GM19452 (cell line): ENCODE results near the gene PPP4R4.

Experiments
- ATAC-seq: cut with Tn5 transposase; IDR thresholded peaks from one replicate; pipeline ENCODE4 v1.9.1; 2021; ENCODE audit not compliant: unreplicated experiment

Gene PPP4R4

DNA sequence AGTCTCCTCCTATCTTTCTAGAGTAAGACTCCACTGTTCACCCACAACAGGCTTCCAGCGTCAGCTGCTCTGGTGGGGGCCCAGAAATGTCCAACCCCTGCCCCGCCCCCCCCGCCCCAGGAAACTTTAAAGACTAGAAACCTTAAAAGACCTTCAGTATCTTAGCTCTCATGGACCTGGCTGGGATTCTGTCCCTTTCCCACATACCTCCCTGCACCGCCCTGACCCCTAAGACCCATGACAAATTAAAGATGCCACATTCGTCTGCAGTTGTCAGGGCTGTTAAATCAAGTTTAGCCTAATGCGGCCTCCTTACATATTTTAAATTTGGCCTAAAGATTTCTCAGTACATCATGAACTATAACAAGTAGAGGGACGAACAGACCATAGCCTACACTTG, 129.0 kb downstream of the PPP4R4 start:
- ATAC-seq, result no peak

DNA sequence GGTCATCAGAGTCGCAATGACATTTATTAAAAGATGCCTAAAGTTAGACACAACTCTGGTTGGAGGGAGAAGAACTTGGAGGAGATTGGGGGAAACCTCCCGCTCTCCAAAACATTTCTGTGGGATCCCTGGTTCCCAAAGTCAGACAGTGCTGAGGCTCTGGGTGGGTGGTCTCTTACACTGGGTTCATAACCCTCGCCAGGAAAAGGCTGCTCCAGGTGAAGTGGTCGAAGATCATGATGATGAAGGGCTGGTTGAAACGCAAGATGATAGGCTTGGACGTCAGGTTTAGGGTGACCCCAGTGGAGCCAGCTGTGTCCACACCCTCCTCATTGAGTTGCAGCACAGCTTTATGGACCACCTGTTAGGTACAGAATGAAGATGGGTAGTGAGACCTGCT, 130.1 kb downstream of the PPP4R4 start:
- no peak for ATAC-seq

DNA sequence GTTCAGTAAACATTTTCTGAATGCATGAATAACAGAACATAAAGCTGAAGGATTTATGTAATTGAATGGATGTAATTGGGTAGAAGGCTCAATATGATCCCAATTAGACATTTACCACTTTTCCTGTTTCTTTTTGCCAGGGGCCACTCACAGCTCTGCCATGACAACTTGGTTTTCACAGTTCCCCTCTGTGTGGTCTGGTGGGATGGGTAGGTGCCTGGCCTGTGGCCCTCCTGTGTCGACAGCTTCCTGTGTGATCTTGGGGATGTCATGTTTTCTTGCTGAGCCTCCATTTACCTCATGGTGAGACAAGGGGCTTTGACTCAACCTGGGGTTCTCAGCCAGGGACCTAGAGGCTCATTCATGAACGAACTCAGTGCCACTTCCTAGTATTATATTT, 131.5 kb downstream of the PPP4R4 start:
- no peak for ATAC-seq

DNA sequence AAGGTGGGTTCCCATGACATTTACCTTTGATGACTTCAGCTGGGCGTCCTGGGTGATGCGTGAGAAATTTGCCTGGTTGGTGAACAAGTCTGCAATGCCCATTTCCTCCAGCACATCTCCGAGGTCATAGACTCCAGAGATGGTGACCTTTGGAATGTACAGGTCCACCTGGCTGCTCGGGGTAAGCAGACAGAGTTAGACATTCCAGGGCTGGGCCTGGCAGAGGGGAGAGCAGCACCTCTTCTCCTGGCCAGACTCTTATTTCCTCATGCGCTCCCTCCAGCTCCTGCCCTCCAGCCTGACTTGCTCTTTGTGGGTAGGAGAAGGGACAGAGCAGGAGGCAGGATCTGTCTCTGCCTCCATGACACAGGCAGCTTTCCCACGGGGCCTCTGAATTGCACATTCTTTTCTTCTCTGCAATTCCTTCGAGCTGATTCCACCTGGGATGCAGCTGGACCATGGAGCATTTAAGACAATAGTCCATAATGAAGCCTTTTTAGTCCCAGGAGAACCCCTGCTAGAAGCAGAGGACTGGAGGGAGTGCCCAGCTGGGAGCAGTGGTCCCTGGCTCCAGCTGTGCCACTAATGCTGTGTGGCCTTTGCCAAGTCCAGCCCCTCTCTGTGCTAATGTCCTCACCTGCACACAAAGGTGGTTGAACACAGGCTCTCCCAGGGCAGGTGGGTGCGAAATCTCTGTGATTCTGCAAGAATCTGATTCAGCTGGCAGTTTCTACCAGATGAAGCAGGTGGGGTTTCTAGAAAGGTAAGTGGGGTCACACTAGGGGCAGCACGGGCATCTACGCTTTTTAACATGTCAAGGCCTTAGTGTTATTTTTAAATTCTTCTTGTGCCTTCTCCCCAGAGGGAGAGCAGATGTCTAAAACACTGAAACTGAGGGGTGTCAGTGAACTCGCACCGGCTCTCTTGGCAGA, 132.2 kb downstream of the PPP4R4 start:
- ATAC-seq, result no peak

DNA sequence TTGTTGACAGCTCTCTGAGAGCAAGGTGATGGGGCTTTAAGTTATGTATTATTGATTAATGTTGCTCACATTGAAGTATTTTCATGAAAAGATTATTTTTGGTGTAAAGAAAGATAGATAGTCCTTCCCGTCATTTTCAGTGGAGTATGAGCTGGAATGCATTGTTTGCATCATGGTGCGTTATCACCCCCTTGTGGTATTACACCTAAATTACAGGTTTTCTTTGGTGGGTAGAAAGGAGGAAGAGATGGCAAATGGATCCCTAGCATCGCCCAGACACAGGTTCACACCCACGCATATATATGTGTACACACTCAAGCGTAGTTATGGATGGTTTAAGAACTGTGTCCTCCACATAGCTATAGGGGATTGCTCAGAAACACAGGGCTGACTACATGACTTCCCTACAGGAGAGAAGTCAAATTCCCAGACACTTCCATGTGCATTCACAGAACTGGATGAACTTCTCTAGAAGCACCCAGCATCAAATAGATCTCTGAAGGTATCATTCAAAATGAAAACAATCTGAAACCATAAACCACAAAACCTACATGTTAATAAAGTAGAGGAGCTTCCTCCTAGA, 133.4 kb downstream of the PPP4R4 start:
- no peak for ATAC-seq

DNA sequence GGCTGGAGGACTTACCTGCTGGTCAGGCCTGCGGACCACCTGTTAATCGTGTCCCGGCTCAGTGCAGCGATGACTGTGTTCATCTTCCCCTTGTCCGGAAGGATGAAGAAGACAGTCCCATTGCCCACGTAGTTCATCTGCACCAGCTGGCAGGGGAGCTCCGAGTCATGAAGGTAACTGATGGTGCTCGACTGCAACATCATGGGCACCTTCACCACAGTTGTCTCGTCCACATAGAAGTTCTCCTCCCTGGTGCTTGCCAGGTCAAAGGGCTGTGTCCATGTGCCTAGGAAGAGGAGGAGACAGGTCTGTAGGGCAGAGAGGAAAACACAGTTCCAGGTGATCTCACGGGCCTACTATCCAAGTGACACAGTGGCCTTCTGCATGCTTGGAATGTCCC, 135.6 kb downstream of the PPP4R4 start:
- ATAC-seq, result no peak

DNA sequence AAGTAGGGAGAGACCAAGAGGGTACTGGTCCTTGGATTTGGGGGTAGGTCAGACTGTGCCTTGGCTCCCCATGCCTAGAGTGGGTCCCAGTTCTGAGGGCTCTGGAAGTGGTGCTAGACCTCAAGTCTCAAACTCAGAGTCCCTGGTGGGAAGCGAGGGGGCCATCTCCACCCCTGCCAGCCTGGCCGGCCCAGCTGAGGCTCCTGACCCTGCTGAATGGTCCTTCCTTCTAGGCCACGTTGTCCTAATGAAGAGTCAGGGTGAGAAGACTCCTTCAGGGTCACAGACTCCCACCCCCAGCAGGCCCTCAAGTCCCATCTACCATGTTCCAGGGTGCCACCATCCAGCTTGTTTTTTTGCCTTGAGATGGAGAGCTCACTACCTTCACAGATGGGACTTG, 136.1 kb downstream of the PPP4R4 start:
- ATAC-seq, result no peak

DNA sequence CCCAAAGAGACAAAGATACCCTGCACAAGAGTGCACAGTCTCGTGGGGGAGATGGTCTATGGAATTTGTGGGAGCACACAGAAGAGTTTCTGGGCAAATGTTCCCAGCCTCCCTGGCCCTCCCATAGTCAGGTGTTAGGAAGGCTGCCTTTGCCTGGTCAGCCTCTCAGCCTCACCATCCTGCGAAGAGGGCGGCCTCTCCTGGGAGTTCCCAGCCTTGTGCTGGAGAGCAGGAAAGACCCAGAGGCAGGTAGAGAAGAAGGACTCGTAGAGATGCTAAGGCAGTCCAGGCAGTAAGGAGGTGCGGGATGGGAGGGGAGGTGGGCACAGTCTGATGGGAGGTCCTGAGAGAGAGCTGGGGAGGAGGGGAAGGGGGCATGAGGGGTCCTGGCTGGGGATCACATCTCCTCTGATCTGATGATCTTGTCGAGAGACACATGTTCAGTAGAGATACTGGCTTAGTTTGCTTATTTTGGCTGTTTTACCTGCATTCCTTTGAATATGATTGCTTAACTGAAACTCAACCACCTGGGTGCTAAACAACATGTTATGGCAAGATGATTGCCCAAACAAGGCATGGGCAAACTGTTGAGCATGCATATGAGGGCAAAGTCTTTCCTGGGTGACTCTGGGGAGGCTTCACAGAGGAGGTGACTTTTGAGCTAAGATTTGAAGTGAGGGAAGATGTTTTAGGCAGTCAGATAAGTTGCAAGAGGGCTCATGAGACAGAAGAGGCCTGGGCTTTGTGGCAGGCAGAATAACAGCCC, 138.5 kb downstream of the PPP4R4 start:
- no peak for ATAC-seq

DNA sequence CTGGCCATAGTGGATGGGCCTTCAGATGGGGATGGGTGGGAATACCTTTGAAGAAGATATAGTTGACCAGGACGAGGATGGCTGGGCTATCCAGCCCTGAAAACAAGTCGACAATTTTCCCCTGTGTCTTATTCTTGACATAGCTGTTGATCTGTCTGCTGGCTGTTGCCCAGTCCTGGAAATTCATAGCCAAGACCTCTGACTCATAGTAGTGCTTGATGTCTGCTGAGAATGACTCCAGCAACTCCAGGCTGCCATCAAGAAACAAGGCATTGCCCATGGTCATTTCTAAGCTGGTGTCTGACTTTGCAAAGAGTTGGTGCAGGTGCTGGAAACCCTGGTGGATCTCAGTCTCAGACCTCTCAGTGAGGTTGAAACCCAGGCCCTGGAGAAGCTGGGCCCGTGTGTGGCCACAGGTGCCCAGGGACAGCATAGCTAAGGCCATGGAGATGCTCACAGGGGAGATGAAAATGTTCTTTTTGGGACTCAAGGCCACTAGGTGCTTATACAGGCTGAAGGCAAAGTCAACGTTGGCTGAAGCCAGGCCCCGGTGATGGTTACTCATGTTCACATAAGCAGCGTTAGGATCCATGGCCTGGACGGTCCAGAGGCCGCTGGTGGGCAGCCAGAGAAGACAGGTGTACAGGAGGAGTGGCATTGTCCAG, 140.0 kb downstream of the PPP4R4 start:
- ATAC-seq, result no peak

DNA sequence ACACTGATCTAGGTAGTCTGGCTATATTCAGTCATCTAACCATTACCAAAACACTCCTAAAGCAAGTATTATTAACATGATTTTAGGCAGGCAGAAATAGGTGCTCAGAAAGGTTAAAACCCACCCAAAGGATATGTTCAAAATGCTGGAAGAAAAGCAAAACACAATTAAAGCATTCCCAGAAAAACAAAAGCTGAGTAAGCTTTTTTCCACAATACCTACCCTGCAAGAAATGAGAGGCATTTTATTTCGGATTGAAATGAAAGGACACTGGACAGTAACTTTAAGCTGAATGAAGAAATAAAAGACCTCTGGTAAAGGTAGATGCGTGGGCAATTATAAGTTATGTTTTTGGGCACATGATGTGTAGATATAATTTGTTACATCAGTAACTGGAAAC, 140.8 kb downstream of the PPP4R4 start:
- ATAC-seq, result no peak

DNA sequence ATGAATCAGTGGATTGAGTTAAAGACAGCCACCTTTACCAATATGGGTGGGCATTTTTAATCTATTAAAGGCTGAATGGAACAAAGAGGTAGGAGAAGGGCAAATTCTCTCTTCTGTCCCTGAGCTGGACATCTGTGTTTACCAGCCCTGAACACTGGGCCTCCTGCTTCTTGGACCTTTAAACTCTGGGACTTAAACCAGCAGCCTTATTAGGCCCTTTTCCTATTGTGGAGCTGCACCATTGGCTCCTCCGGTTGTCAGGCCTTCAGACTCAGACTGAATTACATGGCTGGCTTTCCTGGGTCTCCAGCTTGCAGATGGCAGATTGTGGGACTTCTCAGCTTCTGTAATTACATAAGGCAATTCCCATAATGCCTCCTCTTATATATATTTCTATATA, 142.6 kb downstream of the PPP4R4 start:
- no peak for ATAC-seq

DNA sequence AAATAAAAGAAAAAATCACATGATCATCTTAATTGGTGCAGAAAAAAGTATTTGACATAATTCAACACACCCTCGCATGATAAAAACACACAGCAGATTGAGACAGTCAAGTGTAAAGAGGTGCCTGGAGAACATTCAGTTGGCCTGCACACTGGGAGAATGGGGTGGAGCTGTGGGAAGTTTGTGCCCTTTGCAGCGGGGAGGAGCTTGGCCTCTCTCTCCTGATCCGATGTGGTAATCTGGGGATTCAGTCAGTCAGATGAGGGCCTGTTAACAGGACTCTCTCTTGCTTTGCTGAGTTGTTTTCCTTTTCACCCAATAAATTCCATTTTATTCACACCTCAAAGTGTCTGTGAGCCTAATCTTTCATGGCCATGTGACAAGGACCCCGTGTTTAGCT, 143.1 kb downstream of the PPP4R4 start:
- no peak for ATAC-seq

DNA sequence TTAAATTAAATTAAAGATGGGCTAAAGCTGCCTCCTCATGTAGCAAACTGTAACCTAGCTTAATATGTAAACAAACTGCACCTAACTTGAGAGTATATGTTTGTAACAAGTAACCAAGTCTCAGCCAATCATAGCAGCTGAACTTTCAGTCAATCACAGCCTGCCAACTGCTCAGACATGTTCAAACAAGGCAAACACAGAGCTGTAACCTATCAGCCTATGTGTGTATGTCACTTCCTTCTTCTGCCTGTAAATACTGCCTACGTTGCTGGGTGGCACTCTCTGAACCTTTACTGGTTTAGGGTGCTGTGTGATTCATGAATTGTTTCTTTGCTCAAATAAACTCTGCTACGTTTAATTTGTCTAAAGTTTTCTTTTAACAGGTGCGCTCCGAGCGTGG, 146.1 kb downstream of the PPP4R4 start:
- no peak for ATAC-seq

DNA sequence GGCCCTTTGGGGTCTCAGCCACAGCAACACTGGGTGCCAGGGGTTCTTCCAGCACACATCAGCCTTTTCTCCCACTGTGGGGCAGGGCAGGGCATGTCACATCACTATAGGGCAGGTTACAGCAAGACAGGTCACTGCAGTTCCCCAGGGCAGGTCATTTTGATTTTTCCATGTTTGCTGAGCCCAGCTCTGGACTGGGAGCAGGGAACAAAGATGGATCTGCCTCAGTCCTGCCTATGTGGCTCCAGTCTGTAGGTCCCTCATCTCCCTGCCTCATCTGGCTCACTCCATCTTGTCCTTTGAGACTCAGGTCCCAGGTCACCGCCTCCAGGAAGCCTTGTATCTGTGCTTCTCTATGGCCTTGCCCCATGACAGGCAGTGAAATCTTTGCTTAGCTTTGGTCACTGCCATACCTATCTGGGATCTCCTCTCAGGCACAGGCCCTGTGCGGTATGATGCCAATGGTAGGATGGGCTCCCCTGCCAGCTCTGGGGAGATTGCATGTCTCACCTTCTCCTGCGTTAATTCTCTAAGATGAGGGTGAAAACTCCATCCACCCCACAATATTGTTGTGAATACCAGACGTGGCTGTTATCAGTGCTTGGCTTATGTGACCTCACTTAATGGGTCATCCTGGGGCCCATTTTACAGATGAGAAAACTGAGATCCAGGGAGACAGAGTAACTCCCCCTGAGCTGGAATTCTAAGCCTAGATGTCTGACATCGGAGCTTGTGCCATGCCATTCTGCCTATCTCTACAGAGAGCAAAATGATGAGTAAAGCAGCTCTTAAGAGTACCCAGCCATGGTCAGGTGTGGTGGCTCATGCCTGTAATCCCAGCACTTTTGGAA, 147.5 kb downstream of the PPP4R4 start:
- no peak for ATAC-seq

DNA sequence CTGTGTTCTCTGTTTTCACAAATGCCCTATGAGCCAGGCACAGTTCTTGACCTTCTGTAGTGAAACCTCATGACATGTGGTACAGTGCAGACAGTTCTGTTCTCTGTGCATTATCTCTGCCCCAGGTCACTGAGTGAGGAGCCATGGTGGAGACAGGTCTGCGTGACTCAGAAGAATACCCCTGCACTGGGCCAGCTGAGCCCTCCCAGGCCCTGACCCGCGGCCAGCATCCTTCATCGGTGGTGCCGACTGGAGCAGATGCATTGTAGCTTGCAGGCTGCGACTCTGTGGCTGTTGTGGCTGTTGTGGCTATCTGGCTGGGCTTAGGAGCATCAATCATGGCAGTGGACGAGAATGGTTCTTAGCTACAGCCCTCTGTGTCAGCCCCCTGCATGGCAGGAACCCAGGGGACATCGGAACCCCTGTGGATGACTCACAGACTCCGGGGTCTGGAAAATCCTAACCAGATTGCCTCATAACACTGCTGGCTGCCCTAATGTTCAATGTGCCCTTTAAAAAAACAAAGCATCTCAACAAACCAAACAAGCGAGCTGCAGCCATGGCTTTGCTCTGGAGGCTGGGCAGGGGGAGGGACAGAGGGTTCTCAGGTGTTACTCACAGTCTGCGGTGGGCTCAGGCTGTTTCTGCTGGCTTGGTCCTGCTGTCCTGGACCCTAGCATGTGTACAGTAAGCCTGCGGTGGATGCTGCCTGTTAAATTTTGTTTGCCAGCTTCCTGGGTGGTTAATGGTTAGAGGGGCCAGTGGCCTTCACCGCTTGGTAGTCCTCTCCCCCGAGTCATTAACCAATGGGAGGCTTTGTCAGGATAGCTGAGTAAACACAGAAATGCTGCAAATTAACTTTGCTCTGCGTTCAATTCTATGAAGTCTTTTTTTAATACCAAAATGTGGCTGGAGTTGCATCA, 148.8 kb downstream of the PPP4R4 start, which contains the start of gene SERPINA6:
Gene SERPINA6 (minus strand): TSS at position 689 of the 923 bp plus-strand sequence. CDS start 8,688 bp downstream, outside the sequence.
- ATAC-seq, result no peak

DNA sequence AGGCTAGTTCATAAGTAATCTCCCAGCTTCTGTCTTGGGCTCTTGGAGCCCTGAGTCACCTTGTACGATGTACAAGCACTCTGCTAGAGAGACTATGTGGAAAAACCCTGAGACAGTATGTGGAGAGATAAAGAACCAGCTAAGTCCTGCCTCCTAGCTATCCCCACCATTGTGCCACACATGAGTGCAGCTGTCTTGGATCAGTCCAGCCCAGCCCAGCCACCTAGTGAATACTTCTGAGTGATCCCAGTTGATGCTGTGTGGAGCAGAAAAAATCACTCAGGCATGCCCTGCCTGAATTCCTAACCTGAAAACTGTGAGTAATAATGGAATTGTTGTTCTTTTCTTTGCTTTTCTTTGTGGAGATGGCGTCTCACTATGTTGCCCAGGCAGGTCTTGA, 154.1 kb downstream of the PPP4R4 start:
- ATAC-seq, result no peak
